ENCODE data around the gene RCC1.
"Not testable (repeated sequence)": the region's sequence is repeated elsewhere in the genome, so short reads cannot be mapped to it uniquely, and the experiment has no call there.

The RCC1 gene

GRCh38 chr1:28548318-28548717 is 42.5 kb downstream of the RCC1 start:
- no peak for DNase-seq (ENCODE audit: low read depth in 3 of 3)

GRCh38 chr1:28551381-28551780 is 45.5 kb downstream of the RCC1 start:
- no peak for DNase-seq (ENCODE audit: low read depth in 3 of 3)

DNA sequence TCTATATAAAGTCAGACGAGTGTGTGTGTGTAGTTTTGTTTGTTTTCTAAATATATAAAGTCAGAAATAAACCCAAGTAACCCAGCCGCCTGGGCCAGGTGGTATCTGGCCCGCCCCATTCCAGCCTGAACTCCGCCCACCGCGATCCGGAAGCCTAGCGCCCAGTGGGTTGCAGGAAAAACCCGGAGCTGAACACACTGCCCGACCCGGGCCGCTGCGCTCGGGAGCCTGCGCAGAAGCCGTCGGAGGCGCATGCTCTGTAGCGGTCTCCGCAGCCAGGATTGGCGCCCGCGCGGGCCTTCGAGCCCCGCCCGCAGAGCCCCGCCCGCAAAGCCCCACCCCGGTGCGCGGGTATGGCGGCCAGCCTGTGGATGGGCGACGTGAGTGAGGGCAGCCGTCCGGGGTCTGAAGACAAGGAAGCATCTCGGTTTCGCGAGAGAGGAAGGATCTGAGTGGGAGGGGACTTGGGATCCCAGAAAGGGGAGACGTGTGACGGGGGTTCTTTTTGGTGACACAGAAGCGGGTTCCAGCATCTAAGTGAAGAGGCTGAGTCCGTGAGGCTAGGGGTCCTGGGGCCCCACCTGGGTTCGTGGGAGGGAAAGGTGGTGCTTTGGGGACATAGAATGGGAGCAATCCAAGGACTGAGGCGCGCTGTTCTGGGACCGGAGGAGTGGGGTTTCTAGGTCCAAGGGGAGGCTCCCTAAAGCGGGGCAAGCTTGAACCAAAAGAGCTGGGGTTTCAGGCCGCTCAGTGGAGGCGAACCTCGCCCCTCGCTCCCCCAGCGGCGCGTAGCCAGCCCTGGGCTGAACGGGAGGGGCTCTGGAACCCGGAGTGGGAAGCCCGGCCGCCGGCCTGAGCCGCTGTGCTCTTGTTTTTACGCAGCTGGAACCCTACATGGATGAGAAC is 47.2 kb downstream of the RCC1 start, which contains the start of gene TRNAU1AP:
TRNAU1AP (plus strand) TSS at position 328 of the 906 bp plus-strand sequence; CDS start at position 354, 26 bp downstream.
- peak; percentile 96 to 97 (median 96) for DNase-seq (ENCODE audit: low read depth in 3 of 3)

- no peak for DNase-seq (ENCODE audit: low read depth in 3 of 3)
Observed at GRCh38 chr1:28560886-28561285, 55.0 kb downstream of the RCC1 start.

GRCh38 chr1:28564310-28564709 is 58.5 kb downstream of the RCC1 start:
- DNase-seq (ENCODE audit: low read depth in 3 of 3) = no peak

- DNase-seq (ENCODE audit: low read depth in 3 of 3) = no peak
Observed at GRCh38 chr1:28565040-28565439, 59.2 kb downstream of the RCC1 start.

DNA sequence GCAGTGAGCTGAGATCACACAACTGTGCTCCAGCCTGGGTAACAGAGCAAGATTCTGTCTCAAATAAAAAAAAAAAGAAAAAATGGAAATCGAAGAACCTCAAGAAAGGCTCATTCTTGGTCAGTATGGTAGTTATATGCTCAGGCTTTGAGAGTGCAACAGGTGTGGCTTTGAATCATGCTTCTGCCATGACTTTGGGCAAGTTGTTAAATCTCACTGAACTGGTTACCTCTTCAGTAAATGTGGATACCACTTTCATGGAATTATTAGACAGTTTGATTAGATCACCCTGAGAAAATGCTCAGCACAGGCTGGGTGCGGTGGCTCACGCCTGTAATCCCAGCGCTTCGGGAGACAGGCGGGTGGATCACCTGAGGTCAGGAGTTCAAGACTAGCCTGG is 59.9 kb downstream of the RCC1 start:
- no peak for DNase-seq (ENCODE audit: low read depth in 3 of 3)

GRCh38 chr1:28566931-28567330 is 61.1 kb downstream of the RCC1 start:
- DNase-seq (ENCODE audit: low read depth in 3 of 3) = no peak

DNA sequence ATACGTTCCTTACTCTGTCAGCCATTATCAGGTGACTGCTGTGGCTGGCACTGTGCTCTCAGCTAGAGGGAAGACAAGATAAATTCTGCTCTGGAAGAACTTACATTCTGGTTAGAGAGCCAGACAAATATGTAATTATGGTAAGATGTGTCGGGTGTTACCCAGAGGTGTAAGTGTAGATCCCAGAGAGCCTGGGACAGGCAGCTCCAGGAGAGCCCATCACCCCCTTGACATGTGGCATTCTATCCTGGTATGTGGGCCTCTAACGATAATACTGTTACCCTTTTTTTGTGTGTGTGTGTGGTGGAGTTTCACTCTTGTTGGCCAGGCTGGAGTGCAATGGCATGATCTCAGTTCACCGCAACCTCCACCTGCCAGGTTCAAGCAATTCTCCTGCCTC is 66.1 kb downstream of the RCC1 start:
- DNase-seq (ENCODE audit: low read depth in 3 of 3) = no peak

DNA sequence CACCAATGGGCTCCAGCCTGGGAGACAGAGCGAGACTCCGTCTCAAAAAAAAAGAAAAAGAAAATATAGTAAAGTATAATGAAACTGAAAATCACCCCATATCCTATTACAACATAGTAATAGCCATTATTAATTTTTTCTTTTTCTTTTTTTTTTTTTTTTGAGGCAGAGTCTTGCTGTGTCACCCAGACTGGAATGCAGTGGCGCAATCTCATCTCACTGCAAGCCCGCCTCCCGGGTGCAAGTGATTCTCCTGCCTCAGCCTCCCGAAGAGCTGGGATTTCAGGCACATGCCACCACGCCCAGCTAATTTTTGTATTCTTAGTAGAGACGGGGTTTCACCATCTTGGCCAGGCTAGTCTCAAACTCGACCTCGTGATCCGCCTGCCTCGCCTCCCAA is 67.0 kb downstream of the RCC1 start:
- not testable (repeated sequence) for DNase-seq (ENCODE audit: low read depth in 3 of 3)

DNA sequence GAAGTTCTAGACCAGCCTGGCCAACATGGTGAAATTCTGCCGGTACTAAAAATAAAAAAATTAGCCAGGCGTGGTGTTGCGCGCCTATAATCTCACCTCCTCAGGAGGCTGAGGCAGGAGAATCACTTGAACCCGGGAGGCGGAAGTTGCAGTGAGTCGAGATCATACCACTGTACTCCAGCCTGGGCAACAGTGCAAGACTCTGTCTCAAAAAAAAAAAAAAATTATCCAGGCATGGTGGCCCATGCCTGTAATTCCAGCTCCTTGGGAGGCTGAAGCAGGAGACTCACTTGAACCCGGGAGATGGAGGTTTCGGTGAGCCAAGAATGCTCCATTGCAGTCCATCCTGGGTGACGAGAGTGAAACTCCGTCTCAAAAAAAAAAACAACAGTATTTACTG is 67.7 kb downstream of the RCC1 start:
- DNase-seq (ENCODE audit: low read depth in 3 of 3) = no peak

DNA sequence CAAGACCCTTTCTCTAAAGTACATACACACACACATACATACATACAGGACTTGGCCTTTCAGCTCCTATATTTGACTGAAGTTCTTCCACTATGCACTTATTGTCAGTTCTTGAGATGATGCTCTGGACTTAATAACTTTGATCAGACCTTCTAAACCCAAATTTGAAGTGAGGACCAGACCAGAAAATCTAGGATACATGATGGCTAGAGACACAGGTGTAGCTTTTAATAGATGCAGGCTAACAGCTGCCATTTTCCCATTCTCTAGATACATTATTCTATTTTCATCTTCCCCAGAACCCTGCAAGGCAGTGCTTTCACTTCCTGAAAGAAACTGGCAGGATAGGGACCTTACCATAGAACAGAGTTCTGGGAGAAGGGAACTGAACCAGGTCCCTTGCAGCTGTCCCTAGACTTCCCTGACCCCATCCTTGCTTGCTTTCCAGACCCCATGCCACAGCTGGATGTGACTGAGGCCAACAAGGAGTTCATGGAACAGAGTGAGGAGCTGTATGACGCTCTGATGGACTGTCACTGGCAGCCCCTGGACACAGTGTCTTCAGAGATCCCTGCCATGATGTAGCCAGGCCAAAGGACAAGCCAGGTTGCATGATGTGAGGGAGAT is 71.3 kb downstream of the RCC1 start:
- no peak for DNase-seq (ENCODE audit: low read depth in 3 of 3)

GRCh38 chr1:28577738-28578536 is 72.1 kb downstream of the RCC1 start:
- DNase-seq (ENCODE audit: low read depth in 3 of 3) = no peak

DNA sequence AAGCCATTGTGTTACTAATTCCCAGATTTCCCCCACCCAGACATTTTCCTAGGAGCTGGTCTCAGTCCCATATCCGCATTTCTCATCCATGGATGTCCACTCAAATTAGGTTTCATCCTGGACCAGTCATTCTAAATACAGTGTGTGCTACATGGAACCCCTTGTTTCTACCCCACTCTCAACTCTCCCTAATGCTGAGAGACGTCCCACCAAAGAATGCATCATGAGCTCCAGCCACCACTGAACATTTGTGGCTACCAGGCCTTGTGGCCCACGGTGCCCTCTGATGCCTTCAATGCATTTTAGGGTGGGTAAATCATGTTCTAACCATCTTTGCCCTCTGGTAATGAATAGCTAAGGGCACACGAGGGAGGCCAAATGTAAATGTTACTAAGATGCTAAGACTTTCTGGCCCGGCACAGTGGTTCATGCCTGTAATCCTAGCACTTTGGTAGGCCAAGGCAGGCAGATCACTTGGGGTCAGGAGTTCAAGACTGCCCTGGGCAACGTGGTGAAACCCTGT is 72.9 kb downstream of the RCC1 start:
- DNase-seq (ENCODE audit: low read depth in 3 of 3) = no peak

DNA sequence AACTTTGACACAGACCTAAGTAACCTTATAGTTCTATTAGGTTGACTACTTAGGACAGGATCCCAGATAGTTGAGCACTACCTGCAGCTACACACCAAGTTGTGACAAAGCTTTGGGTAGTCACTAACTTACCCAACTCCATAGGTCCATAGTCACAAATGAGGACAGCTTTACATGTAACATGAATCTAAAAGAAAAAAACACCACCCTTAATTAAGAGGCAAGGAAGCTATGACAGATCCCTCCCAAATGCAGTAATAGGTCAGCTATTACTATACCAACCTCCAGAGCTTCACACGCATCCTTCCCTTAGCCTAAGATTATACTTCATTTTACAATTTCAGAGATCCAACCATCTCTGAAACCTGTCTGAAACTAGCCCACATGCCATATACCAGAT is 73.6 kb downstream of the RCC1 start:
- DNase-seq (ENCODE audit: low read depth in 3 of 3) = no peak

DNA sequence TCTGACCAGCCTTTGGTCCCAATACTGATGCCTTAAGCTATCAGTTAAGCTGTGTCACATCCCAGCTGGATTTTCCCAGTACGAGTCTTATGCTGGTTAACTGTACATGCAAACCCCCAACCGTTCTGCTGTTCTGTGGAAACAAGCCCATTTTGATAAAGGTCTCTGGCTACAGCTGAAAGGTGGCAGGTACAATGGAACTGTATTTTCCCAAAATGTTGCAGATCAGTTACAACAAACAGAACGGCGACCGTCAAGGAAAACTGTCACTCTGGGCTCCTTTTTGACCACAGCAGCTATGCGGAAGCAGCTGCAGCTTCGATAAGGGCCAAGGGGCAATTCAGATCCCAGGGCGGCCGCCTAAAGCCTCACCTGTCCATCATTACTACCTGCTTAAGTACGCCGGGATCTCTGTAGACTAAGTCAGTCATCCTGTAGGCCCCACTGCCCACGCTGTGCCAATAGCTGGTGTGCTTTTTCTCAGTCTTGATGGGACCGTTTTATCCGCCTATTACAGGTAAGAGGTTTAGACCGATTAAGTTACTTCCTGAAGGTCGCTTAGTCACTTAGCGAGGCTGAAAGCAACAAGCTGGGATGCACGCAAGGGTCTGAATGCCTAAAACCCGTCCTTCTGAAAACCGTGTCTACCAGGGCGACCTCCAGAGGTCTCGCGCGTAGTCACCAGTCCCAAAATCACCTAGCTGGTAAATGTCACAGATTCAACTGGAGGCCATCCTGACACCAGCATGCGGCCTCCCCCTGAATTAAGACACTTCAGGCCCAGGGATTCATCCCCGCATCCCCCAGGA is 75.1 kb downstream of the RCC1 start:
- peak in 2 of 3 donors; percentile 35 to 44 for DNase-seq (ENCODE audit: low read depth in 3 of 3)

- DNase-seq (ENCODE audit: low read depth in 3 of 3) = peak; percentile 86 to 91 (median 91)
Observed at GRCh38 chr1:28581531-28582247, 75.8 kb downstream of the RCC1 start.

DNA sequence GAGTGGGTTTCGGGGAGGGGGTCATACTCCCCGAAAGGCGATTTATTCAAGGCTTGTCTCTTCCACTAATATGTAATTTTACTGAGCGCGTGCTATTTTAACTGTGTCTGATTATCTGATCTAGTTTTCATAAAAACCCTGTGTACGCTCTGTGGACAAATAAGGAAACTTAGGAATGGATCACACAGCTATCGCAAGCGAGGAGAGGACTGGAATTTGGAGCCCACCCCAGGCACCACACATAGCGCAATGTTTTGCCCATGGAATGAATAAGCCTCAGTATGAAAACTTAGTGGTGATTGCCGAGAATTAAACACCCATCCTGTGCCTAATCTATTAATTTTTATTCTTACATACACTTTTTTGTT is 76.4 kb downstream of the RCC1 start:
- DNase-seq (ENCODE audit: low read depth in 3 of 3) = no peak

DNA sequence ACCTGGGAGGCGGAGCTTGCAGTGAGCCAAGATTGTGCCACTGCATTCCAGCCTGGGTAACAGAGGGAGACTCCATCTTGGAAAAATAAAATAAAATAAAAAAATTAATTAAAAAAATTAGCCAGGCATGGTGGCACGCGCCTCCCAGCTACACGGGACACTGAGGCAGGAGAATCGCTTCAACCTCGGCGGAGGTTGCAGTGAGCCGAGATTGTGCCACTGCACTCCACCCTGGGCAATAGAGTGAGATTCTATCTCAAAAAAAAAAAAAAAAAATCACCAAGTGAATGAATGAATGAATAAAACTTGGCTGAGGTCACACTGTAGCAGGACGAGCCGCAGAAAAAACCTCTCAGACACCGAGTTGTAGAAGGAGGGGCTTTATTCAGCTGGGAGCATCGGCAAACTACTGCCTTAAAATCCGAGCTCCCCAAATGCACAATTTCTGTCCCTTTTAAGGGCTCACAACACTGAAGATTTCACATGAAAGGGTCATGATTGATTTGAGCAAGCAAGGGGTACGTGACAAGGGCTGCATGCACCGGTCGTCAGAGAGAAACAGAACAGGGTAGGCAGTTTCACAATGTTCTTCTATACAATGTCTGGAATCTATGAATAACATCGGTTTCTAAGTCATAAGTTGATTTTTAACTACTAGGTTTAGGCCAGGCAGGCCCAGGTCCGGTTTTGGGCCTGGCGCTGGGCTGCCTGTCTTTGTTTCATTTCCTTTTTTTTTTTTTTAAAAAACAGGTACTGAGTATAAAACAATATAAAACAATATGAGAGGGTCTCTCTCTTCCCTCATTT is 80.9 kb downstream of the RCC1 start:
- DNase-seq (ENCODE audit: low read depth in 3 of 3) = not testable (repeated sequence)
